Effector memory CD8-positive, alpha-beta T cell (primary cell): ENCODE data around the gene CREBZF.
"Not testable (repeated sequence)": the region's sequence is repeated elsewhere in the genome, so short reads cannot be mapped to it uniquely, and the experiment has no call there.

Experiments used
- ATAC-seq: fragments of 150-1000 bp; cut with Tn5 transposase; replicated peaks from 2 replicates; pipeline ENCODE4 v1.10.0; 2021; ENCODE audit warnings: mild to moderate bottlenecking, moderate library complexity
- DNase-seq, 3 experiments: peaks; one replicate each; pipeline ENCODE4 v3.0.0; 2021
- H3K27ac Mint-ChIP-seq, 2 donors: one replicate each; pipeline ENCODE4 v1.8.0; 2022; ENCODE audit warnings: mild to moderate bottlenecking in 2 of 2, mixed read lengths in 2 of 2, moderate library complexity in 2 of 2
- H3K27me3 Mint-ChIP-seq, 2 donors: one replicate each; pipeline ENCODE4 v1.8.0; 2022; ENCODE audit warnings: mixed read lengths in 2 of 2
- H3K36me3 Mint-ChIP-seq: one replicate; pipeline ENCODE4 v1.8.0; 2022; ENCODE audit warnings: mild to moderate bottlenecking, moderate library complexity, mixed read lengths; ENCODE audit not compliant: insufficient read depth
- H3K4me1 Mint-ChIP-seq, 2 donors: one replicate each; pipeline ENCODE4 v1.8.0; 2022; ENCODE audit warnings: low read depth in 2 of 2, mixed read lengths in 2 of 2
- H3K4me3 Mint-ChIP-seq, 2 donors: one replicate each; pipeline ENCODE4 v1.8.0; 2022; ENCODE audit warnings: mild to moderate bottlenecking in 2 of 2, mixed read lengths in 2 of 2, moderate library complexity in 2 of 2
- H3K9me3 Mint-ChIP-seq, 2 donors: one replicate each; pipeline ENCODE4 v1.8.0; 2022; ENCODE audit warnings: mixed read lengths in 2 of 2

The CREBZF gene

DNA sequence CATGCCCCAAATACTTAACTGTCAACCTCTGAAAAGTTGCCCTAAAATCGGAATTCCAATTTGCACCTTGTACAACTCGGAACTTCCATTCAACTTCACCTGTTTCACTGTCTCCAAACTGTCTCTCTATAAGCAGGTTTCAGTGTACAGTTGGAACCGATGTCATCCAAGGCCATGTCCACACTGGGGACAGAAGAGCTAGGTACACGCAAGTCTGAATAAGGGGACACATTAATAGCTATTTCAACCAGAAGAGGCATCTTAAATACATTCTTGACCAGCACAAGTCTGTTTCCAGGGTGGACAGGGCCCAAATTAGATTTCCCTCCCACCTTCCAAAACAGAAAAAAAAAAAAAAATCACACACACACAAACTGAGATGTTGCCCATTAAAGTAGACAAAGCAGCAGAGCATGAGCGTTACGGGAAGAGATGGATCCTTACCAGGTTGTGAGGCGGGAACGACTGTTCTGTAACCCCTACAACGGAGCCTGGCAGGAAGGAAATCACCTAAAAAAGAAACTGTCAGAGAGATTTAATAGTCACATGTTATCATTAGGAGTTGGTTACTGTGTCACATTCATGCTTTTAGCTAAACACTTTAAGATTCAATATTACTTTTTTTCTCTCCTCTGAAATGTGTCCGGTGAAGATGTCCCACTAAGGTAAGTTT lies 1.7 kb downstream of the CREBZF start:
- Mint-ChIP-seq H3K36me3 (peaks cover 70% of the 10 kb centered on the region), H3K4me3 (peak overlapping the region; percentile 96 to 100), H3K27me3 (no peaks in the 10 kb centered on the region), H3K27ac (peak overlapping the region; percentile 99 to 100), H3K4me1 (peaks cover 27 to 53% of the 10 kb centered on the region in 2 donors), H3K9me3 (no peaks in the 10 kb centered on the region)
- ATAC-seq, result peak; percentile 19
- no peak for DNase-seq

- peaks cover 27 to 57% of the 10 kb centered on the region in 2 donors for H3K4me1 Mint-ChIP-seq
- H3K27me3 Mint-ChIP-seq, result no peaks in the 10 kb centered on the region
- H3K36me3 Mint-ChIP-seq, result peaks cover 81% of the 10 kb centered on the region
- peak overlapping the region; percentile 96 to 100 for H3K4me3 Mint-ChIP-seq
- no peak overlapping the region for H3K27ac Mint-ChIP-seq
- no peaks in the 10 kb centered on the region for H3K9me3 Mint-ChIP-seq
- DNase-seq (no peak), ATAC-seq (no peak)
Observed at GRCh38 chr11:85661972-85662664, 2.8 kb downstream of the CREBZF start.

DNA sequence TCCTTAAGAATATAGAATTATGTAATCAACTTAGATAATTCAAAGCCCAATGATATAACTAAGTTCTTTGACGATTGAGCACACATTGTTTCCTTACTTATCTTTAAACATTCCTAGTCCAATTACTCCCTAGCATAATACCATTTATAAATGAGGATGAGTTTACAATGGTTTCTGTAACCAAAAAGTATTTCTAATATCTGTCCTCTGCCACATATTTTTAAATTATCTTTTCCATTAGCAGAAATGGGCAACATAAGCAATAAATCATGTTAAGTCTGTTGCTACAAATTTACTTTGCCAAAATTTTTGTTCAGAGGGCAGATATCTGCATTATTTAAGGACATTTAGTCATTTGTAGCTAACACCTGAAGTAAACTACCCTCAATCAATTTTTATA lies 6.7 kb downstream of the CREBZF start:
- Mint-ChIP-seq H3K27me3 (no peaks in the 10 kb centered on the region), H3K4me1 (peaks cover 20 to 51% of the 10 kb centered on the region in 2 donors), H3K4me3 (no peak overlapping the region), H3K27ac (no peak overlapping the region), H3K9me3 (no peaks in the 10 kb centered on the region), H3K36me3 (peaks cover 77% of the 10 kb centered on the region)
- ATAC-seq (no peak), DNase-seq (no peak)

DNA sequence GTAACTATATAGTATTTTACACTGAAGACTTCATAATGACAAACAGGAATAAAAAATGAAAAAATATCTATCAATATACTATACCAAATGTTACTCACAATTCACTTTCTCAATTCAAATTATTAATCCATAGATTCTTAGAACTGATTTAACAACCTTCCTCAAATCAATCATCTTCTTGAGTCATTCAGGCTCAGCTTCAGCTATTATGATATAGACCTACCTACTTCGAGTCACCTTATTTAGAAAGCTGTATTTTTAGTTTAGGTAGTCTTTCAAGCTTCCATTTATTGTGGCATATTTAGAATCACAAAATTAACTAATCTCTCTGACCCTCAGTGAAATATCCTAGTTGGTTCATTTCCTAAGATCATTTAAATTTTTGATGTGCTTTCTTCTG lies 8.2 kb downstream of the CREBZF start:
- Mint-ChIP-seq H3K9me3 (no peaks in the 10 kb centered on the region), H3K4me1 (peaks cover 20 to 48% of the 10 kb centered on the region in 2 donors), H3K27me3 (no peaks in the 10 kb centered on the region), H3K36me3 (peaks cover 70% of the 10 kb centered on the region), H3K4me3 (no peak overlapping the region), H3K27ac (peak overlapping the region; percentile 49 to 65)
- no peak for DNase-seq
- no peak for ATAC-seq

DNA sequence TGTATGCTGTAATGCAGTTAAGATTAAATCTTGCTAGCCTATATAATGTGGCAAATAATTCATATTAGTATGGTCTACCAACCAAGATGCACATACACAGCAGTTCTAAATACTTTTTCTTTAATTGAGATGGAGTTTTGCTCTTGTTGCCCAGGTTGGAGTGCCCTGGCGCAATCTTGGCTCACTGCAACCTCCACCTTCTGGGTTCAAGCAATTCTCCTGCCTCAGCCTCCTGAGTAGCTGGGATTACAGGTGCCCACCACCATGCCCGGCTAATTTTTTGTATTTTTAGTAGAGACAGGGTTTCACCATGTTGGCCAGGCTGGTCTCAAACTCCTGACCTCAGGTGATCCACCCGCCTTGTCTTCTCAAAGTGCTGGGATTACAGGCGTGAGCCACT lies 10.6 kb downstream of the CREBZF start:
- not testable (repeated sequence) for H3K9me3 Mint-ChIP-seq, H3K27me3 Mint-ChIP-seq, H3K4me3 Mint-ChIP-seq, ATAC-seq, DNase-seq
- Mint-ChIP-seq H3K4me1 (peaks cover 9 to 32% of the 10 kb centered on the region in 2 donors), H3K27ac (peak overlapping the region; percentile 49 to 71), H3K36me3 (peaks cover 57% of the 10 kb centered on the region)

- Mint-ChIP-seq H3K4me3 (no peak overlapping the region), H3K4me1 (peaks cover 9 to 32% of the 10 kb centered on the region in 2 donors), H3K36me3 (peaks cover 50% of the 10 kb centered on the region), H3K27me3 (no peaks in the 10 kb centered on the region), H3K9me3 (no peaks in the 10 kb centered on the region), H3K27ac (peak overlapping the region; percentile 19 to 32)
- no peak for DNase-seq
- no peak for ATAC-seq
Observed at GRCh38 chr11:85652786-85653447, 12.0 kb downstream of the CREBZF start.

- ATAC-seq, result no peak
- Mint-ChIP-seq H3K9me3 (no peaks in the 10 kb centered on the region), H3K27me3 (no peaks in the 10 kb centered on the region), H3K4me3 (no peak overlapping the region), H3K4me1 (peaks cover 11 to 34% of the 10 kb centered on the region in 2 donors), H3K27ac (peak overlapping the region in 1 of 2 donors; percentile 38), H3K36me3 (peaks cover 35% of the 10 kb centered on the region)
- no peak for DNase-seq
Observed at GRCh38 chr11:85651118-85651517, 13.8 kb downstream of the CREBZF start.

DNA sequence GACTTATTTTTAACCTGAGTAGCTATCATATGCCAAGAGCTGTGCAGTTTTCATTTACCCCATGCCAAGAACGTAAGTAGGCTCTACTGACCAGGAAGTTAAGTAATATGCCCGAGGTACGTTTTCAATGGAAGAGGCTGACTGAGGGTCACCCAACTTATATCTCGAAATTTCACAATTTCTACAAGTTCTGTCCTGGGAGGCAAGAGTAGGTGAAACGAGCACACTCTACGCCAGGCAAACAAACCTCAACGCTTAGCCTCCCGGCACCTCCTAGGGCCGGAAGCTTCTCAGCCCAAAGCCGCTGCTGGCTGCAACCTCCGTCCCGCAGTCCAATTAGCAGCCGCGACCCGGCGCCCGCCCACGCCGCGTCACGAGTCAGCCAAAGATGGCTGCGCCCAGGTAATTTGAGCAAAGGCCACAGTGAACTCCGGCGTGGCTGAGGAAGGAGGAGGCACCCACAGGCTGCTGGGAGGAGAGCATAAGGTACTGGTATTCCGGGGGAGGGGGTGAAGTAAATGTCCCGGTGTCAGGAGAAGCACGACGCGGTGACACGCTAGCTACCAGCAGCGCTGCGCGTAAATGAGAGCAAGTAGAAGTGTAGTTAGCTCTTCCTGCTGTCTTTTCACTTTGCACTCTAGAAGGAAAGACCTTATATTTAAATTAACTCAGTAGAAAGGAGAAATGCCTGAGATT lies 17.2 kb downstream of the CREBZF start, which contains the start of gene TMEM126A:
TSS of gene TMEM126A (plus strand) at position 364 of the 696 bp plus-strand sequence. CDS start 2,289 bp downstream, outside the sequence.
- Mint-ChIP-seq H3K27me3 (peaks cover 20 to 25% of the 10 kb centered on the region in 2 donors), H3K27ac (peak within 1 kb of the TSS; percentile 90 to 95), H3K9me3 (no peaks in the 10 kb centered on the region), H3K4me3 (peak within 1 kb of the TSS; percentile 90 to 92), H3K36me3 (peaks cover 19% of the 10 kb centered on the region), H3K4me1 (peaks cover 8 to 24% of the 10 kb centered on the region in 2 donors)
- ATAC-seq (peak; percentile 99), DNase-seq (peak; percentile 85 to 89 (median 86))

- no peak for ATAC-seq
- peaks cover 5 to 20% of the 10 kb centered on the region in 2 donors for H3K4me1 Mint-ChIP-seq
Observed at GRCh38 chr11:85647078-85647477, 17.9 kb downstream of the CREBZF start.

GRCh38 chr11:85643191-85643614 lies 21.7 kb downstream of the CREBZF start:
- DNase-seq, result no peak
- Mint-ChIP-seq H3K4me3 (no peak overlapping the region), H3K36me3 (peaks cover 6% of the 10 kb centered on the region), H3K9me3 (no peaks in the 10 kb centered on the region), H3K27ac (no peak overlapping the region), H3K27me3 (peaks cover 21 to 33% of the 10 kb centered on the region in 2 donors), H3K4me1 (peaks cover 2 to 5% of the 10 kb centered on the region in 2 donors)
- ATAC-seq, result no peak

More at GRCh38 chr11:85647078-85647477, 17.9 kb downstream of the CREBZF start:
- Mint-ChIP-seq H3K27ac (peak overlapping the region; percentile 90 to 95), H3K4me3 (peak overlapping the region; percentile 90 to 92), H3K36me3 (peaks cover 19% of the 10 kb centered on the region), H3K9me3 (no peaks in the 10 kb centered on the region), H3K27me3 (peaks cover 21 to 32% of the 10 kb centered on the region in 2 donors)
- DNase-seq, result no peak

DNA sequence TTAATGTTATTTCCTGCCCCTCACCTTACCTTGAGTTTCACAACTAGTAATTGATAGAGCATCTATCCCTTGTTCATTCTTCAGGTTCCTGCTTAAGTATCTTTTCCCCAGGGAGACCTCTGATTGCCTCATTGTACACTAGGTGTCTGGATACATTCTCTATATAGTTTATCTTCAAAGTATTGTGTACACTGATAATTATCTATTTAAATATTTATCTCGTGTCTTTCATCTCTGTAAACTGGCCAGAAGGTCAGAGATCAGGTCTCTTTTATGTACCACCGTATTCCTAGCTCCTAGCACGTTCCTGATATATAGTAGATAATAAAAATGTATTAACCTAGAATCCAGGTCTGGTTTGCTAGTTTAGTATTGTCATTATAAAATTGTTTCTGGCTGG lies 30.2 kb downstream of the CREBZF start:
- ATAC-seq, result no peak
- H3K9me3 Mint-ChIP-seq, result no peaks in the 10 kb centered on the region
- peaks cover 25% of the 10 kb centered on the region for H3K36me3 Mint-ChIP-seq
- no peak overlapping the region for H3K4me3 Mint-ChIP-seq
- H3K27ac Mint-ChIP-seq, result no peak overlapping the region
- DNase-seq, result no peak
- no peaks in the 10 kb centered on the region for H3K27me3 Mint-ChIP-seq
- H3K4me1 Mint-ChIP-seq, result peaks cover 0 to under 1% of the 10 kb centered on the region in 2 donors

DNA sequence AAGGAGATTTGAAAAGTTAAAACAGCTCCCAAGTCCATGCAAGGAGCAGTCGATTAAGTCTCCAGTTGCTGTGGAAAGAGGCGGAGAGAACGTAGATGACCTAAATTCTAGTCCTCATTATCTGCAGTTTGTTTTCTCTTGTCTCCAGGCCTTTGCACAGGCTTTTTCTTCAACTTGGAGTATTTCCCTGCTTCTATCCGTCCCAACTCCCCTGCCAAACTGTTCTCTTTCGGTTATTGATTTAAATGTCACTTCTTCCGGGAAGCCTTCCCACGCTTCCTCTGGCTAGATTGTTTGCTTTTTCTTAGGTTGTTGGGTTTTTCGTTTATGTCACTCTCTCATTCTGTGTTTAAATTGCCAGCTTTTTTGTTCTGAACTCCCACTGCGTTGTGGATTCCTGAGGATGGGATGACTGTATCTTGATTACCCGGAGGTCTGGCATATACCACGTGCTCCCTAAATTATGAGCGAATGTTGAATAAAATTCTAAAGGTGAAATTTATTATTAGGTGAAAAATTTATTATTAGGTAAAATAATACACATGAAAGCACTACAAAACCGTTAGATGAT lies 36.1 kb downstream of the CREBZF start:
- peaks cover 21% of the 10 kb centered on the region for H3K36me3 Mint-ChIP-seq
- H3K27me3 Mint-ChIP-seq, result no peaks in the 10 kb centered on the region
- H3K9me3 Mint-ChIP-seq, result no peaks in the 10 kb centered on the region
- DNase-seq (no peak), ATAC-seq (peak; percentile 4)
- peaks cover 19 to 26% of the 10 kb centered on the region in 2 donors for H3K4me1 Mint-ChIP-seq
- H3K27ac Mint-ChIP-seq, result peak overlapping the region; percentile 94 to 95
- H3K4me3 Mint-ChIP-seq, result peak overlapping the region; percentile 97
